WTC11 (cell line): ENCODE measurements around the gene TBKBP1. TPM values are rescaled to one million over a fixed set of nuclear protein-coding genes. Genes with fewer than 3 reads are reported as not detected.
"Not testable (repeated sequence)": the region's sequence is repeated elsewhere in the genome, so short reads cannot be mapped to it uniquely, and the experiment has no call there.

Source experiments
- ATAC-seq: fragments of 200-7000 bp; cut with Tn5 transposase; 2 replicates; pipeline ENCODE4 v1.10.0; 2021; ENCODE audit warnings: mild to moderate bottlenecking, moderate library complexity
- CTCF ChIA-PET: fragments of 300-600 bp; sonication (Branson Sonifier 250); formaldehyde crosslinking; loops from one replicate; lab custom pipeline; 2021; ENCODE audit warnings: antibody characterized with exemption; lab: Charles Lee
- POLR2A ChIA-PET: fragments of 350-600 bp; sonication (Branson Sonifier 250); formaldehyde crosslinking; loops from one replicate; lab custom pipeline; 2021; ENCODE audit warnings: antibody characterized with exemption; lab: Charles Lee
- DNase-seq: peaks from one replicate; pipeline ENCODE4 v3.0.0; 2021; ENCODE audit warnings: low spot score
- H3K27ac Mint-ChIP-seq: 2 replicates; pipeline ENCODE4 v1.8.0; 2021; ENCODE audit warnings: mixed read lengths
- H3K27me3 Mint-ChIP-seq: 2 replicates; pipeline ENCODE4 v1.8.0; 2021; ENCODE audit warnings: low read depth, mild to moderate bottlenecking, moderate library complexity, mixed read lengths
- H3K36me3 Mint-ChIP-seq: 2 replicates; pipeline ENCODE4 v1.8.0; 2021; ENCODE audit warnings: mixed read lengths
- H3K4me1 Mint-ChIP-seq: 2 replicates; pipeline ENCODE4 v1.8.0; 2022; ENCODE audit warnings: mixed read lengths
- H3K4me3 Mint-ChIP-seq: 2 replicates; pipeline ENCODE4 v1.8.0; 2021; ENCODE audit warnings: mild to moderate bottlenecking, moderate library complexity, mixed read lengths
- H3K9me3 Mint-ChIP-seq: 2 replicates; pipeline ENCODE4 v1.8.0; 2021; ENCODE audit warnings: mixed read lengths
- ETV6 ChIP-seq: sonication (generic); formaldehyde crosslinking; IDR thresholded peaks from 2 replicates; pipeline ENCODE4 v1.8.1; 2022; ENCODE audit warnings: mild to moderate bottlenecking, missing genetic modification reagents
- HMGA2 ChIP-seq: fragments of 250-450 bp; sonication (Bioruptor Pico); IDR thresholded peaks from 2 replicates; pipeline ENCODE4 v1.4.0; 2021; ENCODE audit warnings: mild to moderate bottlenecking, moderate library complexity
- JUN ChIP-seq: sonication (generic); formaldehyde crosslinking; IDR thresholded peaks from 2 replicates; pipeline ENCODE4 v1.8.0; 2023; ENCODE audit warnings: mild to moderate bottlenecking, missing genetic modification reagents
- MXD4 ChIP-seq: fragments of 250-450 bp; sonication (Bioruptor Pico); IDR thresholded peaks from 2 replicates; pipeline ENCODE4 v1.8.0; 2021; ENCODE audit warnings: mild to moderate bottlenecking, moderate library complexity, borderline replicate concordance
- PRRX2 ChIP-seq: fragments of 250-450 bp; sonication (Bioruptor Pico); IDR thresholded peaks from 2 replicates; pipeline ENCODE4 v1.8.0; 2021; ENCODE audit warnings: mild to moderate bottlenecking
- ZNF263 ChIP-seq: sonication (generic); formaldehyde crosslinking; IDR thresholded peaks from 2 replicates; pipeline ENCODE4 v1.8.1; 2022; ENCODE audit warnings: low read depth, mild to moderate bottlenecking, moderate library complexity, missing genetic modification reagents
- total RNA-seq: library from RNA; stranded (reverse); gene quantifications from 3 replicates; pipeline ENCODE4 v1.2.3, GENCODE V29; 2021
- TF ChIP-seq, protein P1 (sequence below): sonication (generic); formaldehyde crosslinking; conservative IDR thresholded peaks from 2 replicates; pipeline ENCODE4 v1.8.1; 2023; ENCODE audit warnings: mild to moderate bottlenecking, low read depth, missing genetic modification reagents, moderate library complexity
- TF ChIP-seq, protein P2 (sequence below): sonication (generic); formaldehyde crosslinking; IDR thresholded peaks from 2 replicates; pipeline ENCODE4 v1.8.0; 2022; ENCODE audit warnings: mild to moderate bottlenecking, missing genetic modification reagents
- TF ChIP-seq, protein P3 (sequence below): sonication (generic); formaldehyde crosslinking; IDR thresholded peaks from 2 replicates; pipeline ENCODE4 v1.8.1; 2022; ENCODE audit warnings: low read depth, mild to moderate bottlenecking, moderate library complexity, missing genetic modification reagents, borderline replicate concordance
- TF ChIP-seq, protein P4 (sequence below): fragments of 250-450 bp; sonication (Bioruptor Pico); IDR thresholded peaks from 2 replicates; pipeline ENCODE4 v1.9.0; 2021; ENCODE audit warnings: mild to moderate bottlenecking
- TF ChIP-seq, protein P5 (sequence below): sonication (generic); formaldehyde crosslinking; IDR thresholded peaks from 2 replicates; pipeline ENCODE4 v1.8.0; 2023; ENCODE audit warnings: missing genetic modification reagents

The TBKBP1 gene
- total RNA-seq, 1 experiment from 2014 or later = 17.4 TPM

DNA sequence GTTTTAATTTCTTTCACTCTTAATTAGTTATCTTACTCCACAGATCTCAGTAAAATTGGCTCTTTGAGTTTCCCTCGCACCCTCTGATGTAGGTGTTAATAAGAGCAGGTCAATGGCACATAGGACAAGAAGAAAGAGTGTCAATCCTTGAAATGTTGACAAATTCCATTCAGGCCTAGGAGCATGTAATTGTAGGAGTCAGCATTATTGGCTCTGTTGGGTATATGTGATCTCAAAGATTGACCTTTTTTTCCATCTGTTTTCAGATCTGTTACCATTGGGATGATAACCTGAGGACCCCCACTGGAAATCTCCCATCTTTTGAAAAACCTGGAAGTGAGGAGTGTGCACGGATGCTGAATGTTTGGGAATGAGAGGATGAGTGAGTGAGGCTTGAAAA, 11.8 kb upstream of the TBKBP1 start:
- H3K36me3 Mint-ChIP-seq = peaks cover 60% of the 10 kb centered on the region
- ChIA-PET POLR2A (no interaction called here), CTCF (no interaction called here)

DNA sequence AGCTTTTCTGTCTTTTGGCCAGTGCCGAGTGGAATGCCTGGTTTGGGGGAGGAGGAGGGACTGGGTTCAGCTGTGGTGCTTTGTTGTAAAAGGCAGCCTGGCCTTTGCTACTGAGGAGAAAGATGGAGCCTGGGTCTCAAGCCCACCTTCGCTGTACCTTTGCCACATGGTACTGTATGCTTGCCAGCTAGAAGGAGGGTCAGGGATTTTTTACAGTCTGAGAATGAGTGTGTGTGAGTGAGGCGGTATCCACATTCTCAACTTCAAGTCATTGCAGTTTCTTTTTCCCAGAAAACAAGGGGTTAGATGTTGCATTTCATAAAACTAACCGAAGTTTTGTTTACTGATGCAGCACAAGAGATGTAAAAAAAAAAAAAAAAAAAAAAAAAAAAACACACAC, 11.2 kb upstream of the TBKBP1 start:
- peaks cover 54% of the 10 kb centered on the region for H3K36me3 Mint-ChIP-seq
- DNase-seq, CTCF ChIA-PET, POLR2A ChIA-PET, H3K4me3 Mint-ChIP-seq, ATAC-seq, H3K27me3 Mint-ChIP-seq, H3K9me3 Mint-ChIP-seq: not testable (repeated sequence)
- peaks cover 20% of the 10 kb centered on the region for H3K4me1 Mint-ChIP-seq
- peak overlapping the region; percentile 53; the same call in 1 of the 2 replicates for H3K27ac Mint-ChIP-seq

More for the DNA sequence above, 11.8 kb upstream of the TBKBP1 start:
- ATAC-seq = no peak
- Mint-ChIP-seq H3K4me3 (no peak overlapping the region), H3K27ac (0 out of 2 replicates have a peak overlapping the region, but pooled peaks have one; percentile 72), H3K4me1 (peaks cover 14% of the 10 kb centered on the region), H3K9me3 (no peaks in the 10 kb centered on the region), H3K27me3 (no peaks in the 10 kb centered on the region)
- no peak for DNase-seq
- TF ChIP-seq MXD4 = no peak
- TF ChIP-seq ETV6 (CRISPR knock-in tag) = no peak
- TF ChIP-seq, protein P1, sequence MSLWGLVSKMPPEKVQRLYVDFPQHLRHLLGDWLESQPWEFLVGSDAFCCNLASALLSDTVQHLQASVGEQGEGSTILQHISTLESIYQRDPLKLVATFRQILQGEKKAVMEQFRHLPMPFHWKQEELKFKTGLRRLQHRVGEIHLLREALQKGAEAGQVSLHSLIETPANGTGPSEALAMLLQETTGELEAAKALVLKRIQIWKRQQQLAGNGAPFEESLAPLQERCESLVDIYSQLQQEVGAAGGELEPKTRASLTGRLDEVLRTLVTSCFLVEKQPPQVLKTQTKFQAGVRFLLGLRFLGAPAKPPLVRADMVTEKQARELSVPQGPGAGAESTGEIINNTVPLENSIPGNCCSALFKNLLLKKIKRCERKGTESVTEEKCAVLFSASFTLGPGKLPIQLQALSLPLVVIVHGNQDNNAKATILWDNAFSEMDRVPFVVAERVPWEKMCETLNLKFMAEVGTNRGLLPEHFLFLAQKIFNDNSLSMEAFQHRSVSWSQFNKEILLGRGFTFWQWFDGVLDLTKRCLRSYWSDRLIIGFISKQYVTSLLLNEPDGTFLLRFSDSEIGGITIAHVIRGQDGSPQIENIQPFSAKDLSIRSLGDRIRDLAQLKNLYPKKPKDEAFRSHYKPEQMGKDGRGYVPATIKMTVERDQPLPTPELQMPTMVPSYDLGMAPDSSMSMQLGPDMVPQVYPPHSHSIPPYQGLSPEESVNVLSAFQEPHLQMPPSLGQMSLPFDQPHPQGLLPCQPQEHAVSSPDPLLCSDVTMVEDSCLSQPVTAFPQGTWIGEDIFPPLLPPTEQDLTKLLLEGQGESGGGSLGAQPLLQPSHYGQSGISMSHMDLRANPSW (CRISPR knock-in tag) = no peak
- TF ChIP-seq ZNF263 (CRISPR knock-in tag) = no peak

DNA sequence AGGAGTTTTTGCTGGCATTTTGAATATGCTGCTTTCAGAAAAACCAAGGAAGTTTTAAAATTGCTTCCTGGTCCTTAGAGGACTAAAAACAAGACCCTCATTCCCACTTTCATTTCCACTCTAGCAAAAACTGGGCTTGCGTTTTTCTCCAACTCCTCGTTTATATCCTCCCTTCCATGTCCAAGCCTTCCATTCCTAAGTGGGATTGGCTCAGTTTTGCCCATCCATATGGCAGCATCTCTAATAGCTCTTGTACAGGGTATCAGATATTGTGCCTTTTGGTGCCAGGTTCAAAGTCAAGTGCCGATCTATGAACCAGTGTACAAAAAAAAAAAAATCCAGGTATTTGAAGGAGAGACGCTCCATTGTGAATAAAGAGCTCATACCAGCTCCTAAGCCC, 9.9 kb upstream of the TBKBP1 start:
- no peaks in the 10 kb centered on the region for H3K9me3 Mint-ChIP-seq
- no peak overlapping the region for H3K4me3 Mint-ChIP-seq
- ATAC-seq (no peak), DNase-seq (no peak)
- no peaks in the 10 kb centered on the region for H3K27me3 Mint-ChIP-seq
- POLR2A ChIA-PET = interaction anchor here (0.7 kb wide), 1 partner anchor 30 kb away, joined by 3 read pairs; no protein-coding TSS in a partner anchor
- H3K27ac Mint-ChIP-seq = peak overlapping the region; percentile 63; the same call in 1 of the 2 replicates
- peaks cover 44% of the 10 kb centered on the region for H3K36me3 Mint-ChIP-seq
- CTCF ChIA-PET = interaction anchor here (0.6 kb wide), 1 partner anchor 58 kb away, joined by 3 read pairs; no protein-coding TSS in a partner anchor
- TF ChIP-seq, protein P2, sequence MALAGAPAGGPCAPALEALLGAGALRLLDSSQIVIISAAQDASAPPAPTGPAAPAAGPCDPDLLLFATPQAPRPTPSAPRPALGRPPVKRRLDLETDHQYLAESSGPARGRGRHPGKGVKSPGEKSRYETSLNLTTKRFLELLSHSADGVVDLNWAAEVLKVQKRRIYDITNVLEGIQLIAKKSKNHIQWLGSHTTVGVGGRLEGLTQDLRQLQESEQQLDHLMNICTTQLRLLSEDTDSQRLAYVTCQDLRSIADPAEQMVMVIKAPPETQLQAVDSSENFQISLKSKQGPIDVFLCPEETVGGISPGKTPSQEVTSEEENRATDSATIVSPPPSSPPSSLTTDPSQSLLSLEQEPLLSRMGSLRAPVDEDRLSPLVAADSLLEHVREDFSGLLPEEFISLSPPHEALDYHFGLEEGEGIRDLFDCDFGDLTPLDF (CRISPR knock-in tag) = no peak
- TF ChIP-seq JUN = no peak
- TF ChIP-seq, protein P3, sequence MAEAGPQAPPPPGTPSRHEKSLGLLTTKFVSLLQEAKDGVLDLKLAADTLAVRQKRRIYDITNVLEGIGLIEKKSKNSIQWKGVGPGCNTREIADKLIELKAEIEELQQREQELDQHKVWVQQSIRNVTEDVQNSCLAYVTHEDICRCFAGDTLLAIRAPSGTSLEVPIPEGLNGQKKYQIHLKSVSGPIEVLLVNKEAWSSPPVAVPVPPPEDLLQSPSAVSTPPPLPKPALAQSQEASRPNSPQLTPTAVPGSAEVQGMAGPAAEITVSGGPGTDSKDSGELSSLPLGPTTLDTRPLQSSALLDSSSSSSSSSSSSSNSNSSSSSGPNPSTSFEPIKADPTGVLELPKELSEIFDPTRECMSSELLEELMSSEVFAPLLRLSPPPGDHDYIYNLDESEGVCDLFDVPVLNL (CRISPR knock-in tag) = no peak
- TF ChIP-seq, protein P4, sequence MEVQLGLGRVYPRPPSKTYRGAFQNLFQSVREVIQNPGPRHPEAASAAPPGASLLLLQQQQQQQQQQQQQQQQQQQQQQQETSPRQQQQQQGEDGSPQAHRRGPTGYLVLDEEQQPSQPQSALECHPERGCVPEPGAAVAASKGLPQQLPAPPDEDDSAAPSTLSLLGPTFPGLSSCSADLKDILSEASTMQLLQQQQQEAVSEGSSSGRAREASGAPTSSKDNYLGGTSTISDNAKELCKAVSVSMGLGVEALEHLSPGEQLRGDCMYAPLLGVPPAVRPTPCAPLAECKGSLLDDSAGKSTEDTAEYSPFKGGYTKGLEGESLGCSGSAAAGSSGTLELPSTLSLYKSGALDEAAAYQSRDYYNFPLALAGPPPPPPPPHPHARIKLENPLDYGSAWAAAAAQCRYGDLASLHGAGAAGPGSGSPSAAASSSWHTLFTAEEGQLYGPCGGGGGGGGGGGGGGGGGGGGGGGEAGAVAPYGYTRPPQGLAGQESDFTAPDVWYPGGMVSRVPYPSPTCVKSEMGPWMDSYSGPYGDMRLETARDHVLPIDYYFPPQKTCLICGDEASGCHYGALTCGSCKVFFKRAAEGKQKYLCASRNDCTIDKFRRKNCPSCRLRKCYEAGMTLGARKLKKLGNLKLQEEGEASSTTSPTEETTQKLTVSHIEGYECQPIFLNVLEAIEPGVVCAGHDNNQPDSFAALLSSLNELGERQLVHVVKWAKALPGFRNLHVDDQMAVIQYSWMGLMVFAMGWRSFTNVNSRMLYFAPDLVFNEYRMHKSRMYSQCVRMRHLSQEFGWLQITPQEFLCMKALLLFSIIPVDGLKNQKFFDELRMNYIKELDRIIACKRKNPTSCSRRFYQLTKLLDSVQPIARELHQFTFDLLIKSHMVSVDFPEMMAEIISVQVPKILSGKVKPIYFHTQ (CRISPR knock-in tag) = no peak
- TF ChIP-seq, protein P5, sequence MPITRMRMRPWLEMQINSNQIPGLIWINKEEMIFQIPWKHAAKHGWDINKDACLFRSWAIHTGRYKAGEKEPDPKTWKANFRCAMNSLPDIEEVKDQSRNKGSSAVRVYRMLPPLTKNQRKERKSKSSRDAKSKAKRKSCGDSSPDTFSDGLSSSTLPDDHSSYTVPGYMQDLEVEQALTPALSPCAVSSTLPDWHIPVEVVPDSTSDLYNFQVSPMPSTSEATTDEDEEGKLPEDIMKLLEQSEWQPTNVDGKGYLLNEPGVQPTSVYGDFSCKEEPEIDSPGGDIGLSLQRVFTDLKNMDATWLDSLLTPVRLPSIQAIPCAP (CRISPR knock-in tag) = no peak
- 0 out of 2 replicates have a peak, but pooled peaks have one; percentile 13 for TF ChIP-seq PRRX2 (CRISPR knock-in tag)
- no peak for TF ChIP-seq HMGA2 (CRISPR knock-in tag)
- peaks cover 26% of the 10 kb centered on the region for H3K4me1 Mint-ChIP-seq
